HG03469 (cell line): ENCODE data around the gene KCNQ1.

ENCODE experiments used
- ATAC-seq: cut with Tn5 transposase; IDR thresholded peaks from one replicate; pipeline ENCODE4 v1.9.1; 2021; ENCODE audit warnings: mild to moderate bottlenecking, moderate library complexity, moderate number of reproducible peaks; ENCODE audit not compliant: unreplicated experiment

KCNQ1 gene

GRCh38 chr11:2586793-2587131, 142.0 kb downstream of the KCNQ1 start:
- no peak for ATAC-seq

GRCh38 chr11:2587132-2587930, 142.5 kb downstream of the KCNQ1 start:
- ATAC-seq = no peak

- ATAC-seq = no peak
These were observed 143.4 kb downstream of the KCNQ1 start for GRCh38 chr11:2587976-2588748.

GRCh38 chr11:2588809-2589537, 144.2 kb downstream of the KCNQ1 start:
- ATAC-seq = no peak

- ATAC-seq = no peak
These were observed 144.7 kb downstream of the KCNQ1 start for GRCh38 chr11:2589538-2589934.

DNA sequence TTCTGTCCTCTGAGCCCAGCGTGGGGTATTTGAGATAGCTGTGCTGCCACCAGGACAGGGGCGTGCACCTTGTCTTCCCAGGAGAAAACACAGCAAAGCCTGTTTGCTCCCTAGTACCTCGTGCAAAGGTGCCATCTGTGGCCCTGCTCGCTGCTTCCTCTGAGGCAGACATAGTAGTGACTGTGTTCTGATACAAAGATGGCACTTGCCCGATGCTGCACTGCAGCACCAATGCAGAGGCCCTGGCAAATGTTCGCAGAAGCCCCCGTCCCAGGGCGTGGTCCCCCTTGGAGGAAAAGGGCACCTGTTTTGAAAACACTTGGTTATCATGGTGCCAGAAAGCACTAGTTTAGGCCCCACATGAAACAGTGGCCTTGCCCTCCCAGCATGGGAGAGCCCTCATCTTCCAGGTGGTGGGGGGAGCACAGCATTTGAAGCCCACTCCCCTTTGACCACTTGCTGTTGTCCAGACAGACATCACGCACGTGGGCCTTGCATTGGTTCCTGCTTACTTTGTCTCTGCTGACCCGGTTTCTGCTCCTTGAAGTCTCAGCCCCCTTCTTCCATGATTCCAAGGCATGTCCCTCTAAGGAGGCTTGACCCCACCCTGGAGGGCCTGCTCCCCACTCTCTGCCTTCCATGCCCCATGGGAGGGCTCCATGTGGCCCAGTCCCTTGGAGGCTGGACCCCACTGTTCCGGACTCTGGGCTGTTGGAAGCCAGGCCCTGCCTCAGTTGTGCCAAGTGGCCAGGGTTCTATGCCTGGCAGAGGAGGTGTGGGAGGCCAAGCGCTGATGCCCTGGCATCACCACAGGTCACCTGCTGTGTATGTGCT, 145.5 kb downstream of the KCNQ1 start:
- ATAC-seq = no peak

DNA sequence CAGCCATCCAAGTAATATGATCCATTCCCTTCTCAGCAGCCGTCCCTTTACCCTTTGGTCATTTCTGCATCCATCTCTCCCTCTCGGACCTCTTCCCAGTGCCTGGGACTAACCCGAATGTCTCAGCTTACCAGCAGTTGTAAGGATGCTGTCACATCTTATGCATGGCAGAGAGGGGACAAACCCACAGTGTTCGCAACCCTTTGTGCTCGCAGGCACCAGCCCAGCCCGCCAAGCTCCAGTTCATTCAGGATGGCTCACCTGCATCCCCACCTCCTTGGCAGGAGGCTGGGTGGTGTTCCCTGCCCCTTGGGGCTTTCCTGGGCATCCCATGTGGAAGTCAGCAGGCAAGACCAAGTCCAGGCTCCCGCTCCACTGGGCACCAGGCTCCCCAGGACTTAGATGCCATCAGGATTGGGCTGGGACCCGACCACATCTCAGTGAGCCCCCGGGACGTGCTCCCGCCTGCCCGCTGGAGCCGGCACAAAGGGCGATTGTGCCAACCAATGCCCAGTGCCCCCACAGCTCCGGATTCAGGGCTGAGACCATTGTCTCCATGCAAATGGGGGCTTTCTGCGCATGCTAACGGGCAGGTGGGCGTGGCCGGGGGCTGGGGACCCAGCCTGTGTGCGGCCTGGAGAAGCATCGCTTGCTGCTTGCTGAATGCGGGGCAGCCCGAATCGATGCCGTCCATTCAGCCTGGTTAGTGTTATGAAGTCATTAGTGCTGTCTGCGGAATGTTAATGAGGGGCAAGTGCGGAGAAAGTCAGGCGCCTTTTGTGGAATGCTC, 146.4 kb downstream of the KCNQ1 start:
- ATAC-seq = no peak

- ATAC-seq = no peak
These were observed 147.0 kb downstream of the KCNQ1 start for GRCh38 chr11:2591805-2592204.

GRCh38 chr11:2592559-2593392, 148.0 kb downstream of the KCNQ1 start:
- ATAC-seq = no peak

- ATAC-seq = no peak
These were observed 148.7 kb downstream of the KCNQ1 start for GRCh38 chr11:2593393-2593950.

- ATAC-seq = no peak
These were observed 149.5 kb downstream of the KCNQ1 start for GRCh38 chr11:2594267-2594666.

DNA sequence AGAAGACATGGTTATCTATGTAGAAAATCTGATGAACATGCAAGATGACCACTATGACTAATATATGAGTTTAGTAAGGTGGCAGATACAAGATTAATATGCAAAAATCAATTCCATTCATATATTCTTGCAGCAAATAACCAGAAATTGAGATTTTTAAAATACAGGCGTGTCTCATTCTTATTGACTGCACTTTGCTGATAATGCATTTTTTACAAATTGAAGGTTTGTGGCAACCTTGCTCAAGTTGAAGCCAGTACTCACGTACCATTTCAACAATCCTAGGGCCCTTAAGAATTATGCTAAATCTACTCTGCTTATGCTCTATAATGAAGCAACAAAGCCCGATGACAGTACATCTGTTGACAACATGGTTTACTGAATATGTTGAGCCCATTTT, 150.4 kb downstream of the KCNQ1 start:
- ATAC-seq = no peak

DNA sequence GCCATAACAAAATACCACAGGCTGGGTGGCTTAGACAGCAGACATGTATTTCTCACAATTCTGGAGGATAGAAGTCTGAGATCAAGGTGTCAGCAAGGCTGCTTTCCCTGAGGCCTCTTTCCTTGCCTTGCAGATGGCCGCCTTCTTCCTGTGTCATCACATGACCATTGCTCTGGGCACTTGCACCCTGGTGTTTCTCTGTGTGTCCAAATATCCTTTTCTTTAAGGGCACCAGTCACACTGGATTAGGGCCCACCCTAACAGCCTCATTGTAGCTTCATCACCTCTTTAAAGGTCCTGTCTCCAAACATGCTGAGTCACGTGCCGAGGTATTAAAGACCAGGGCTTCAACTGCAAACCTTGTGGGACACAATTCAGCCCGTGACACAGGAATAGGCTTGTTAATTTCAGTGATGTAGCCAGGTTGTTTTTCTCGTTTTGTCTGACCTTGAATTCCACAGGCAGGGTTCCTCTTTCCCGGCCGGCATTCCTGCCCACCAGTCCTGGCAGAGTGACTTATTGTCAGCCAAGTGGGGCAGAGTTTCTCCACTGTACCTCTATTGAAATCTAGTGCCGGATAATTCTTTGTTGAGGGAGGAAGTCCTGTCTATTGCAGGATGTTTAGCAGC, 154.9 kb downstream of the KCNQ1 start:
- no peak for ATAC-seq

- no peak for ATAC-seq
These were observed 164.5 kb downstream of the KCNQ1 start for GRCh38 chr11:2609345-2609744.

DNA sequence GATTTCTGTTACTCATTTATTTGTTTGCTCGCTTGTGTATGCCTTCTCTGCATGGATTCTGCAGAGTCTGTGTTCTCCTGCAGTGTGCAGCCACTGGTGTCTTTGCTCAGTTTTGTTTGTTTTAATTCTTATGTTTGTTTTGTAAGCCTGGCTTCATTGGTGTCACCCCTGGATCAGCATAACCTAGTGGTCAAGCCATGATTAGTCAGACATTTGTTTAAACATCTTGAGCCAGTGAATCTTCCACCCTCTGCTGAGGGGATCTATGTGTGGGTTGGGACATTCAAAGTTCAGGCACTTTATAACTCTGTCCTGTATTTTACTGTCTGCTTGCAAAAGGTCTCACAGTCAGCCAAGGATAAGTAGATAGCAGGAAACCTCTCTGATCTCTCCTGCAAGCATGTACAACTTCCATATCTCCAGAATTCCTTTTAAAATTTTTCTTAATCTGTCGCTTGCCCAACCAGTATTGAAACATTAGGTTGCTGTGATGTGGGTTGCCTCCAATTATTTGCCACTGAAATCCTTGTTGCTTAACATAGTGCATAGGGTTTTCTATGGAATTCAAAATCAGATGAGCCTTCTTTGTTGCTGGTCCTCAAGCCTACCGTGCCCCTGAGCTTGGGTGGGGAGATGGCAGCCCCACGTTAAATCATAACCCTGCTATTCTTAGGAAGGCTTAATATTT, 168.2 kb downstream of the KCNQ1 start:
- ATAC-seq = no peak

DNA sequence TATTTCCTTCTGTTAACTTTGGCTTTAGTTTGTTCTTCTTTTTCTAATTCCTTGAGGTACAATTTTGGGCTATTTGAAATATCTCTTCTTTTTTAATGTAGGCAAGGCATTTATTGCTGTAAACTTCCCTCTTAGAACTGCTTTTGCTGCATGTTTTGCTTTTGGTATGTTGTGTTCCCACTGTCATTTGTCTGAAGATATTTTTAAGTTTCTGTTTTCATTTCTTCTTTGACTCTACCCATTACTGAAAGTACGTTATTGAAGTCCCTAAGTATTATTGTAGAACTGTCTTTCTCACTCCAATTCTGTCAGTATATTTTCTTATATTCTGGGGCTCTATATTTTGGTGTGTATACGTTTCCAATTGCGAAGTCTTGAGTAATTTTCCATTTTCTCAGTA, 177.1 kb downstream of the KCNQ1 start:
- no peak for ATAC-seq

DNA sequence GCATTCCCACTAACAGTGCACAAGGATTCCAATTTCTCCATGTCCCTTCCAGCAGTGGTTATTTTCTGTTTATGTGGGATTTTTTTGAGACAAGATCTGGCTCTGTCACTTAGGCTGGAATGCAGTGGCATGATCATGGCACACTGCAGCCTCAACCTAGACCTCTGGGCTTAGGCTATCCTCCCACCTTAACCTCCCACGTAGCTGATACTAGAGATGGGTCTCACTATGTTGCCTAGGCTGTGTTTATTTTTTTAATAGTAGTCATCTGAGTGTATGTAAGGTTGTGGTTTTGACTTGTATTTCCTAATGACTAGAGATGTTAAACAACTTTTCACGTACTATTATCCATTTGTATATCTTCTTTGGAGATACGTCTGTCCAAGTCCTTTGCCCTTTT, 180.4 kb downstream of the KCNQ1 start:
- ATAC-seq = no peak

DNA sequence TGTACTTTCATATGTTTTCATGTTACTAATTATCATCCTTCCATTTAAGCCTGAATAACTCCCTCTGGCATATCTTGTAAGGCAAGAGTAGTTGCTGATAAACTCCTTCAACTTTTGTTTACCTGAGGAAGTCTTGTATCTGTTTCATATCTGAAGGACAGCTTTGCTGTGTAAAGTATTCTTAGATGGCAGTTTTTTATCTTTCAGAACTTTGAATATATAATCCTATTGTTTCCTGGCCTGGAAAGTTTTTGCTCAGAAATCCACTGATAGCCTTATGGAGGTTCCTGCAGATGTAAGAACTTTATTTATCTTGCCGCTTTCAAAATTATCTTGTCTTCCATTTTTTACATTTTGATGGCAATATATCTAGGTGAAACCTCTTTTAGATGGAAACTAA, 185.9 kb downstream of the KCNQ1 start:
- ATAC-seq = no peak
